Measurements from ENCODE around the gene TJP1.

GRCh38 chr15:29825227-29825626, 3.0 kb upstream of the TJP1 start:
- TF ChIP-seq ZBTB2 (IDR thresholded peaks at IDR 0.05) (no peak), ZNF444 (CRISPR knock-in tag; IDR thresholded peaks at IDR 0.05) (no peak), E2F6 (IDR thresholded peaks at IDR 0.05; ENCODE audit: borderline replicate concordance in 1 of 2, extremely low read depth in 1 of 2, insufficient read depth in 1 of 2, insufficient read length in 1 of 2, low read depth in 1 of 2, low read length in 1 of 2, poor library complexity in 1 of 2, severe bottlenecking in 1 of 2) (no peak), POLR2A (conservative IDR thresholded peaks at IDR 0.05) (no peak), ZNF253 (CRISPR knock-in tag; conservative IDR thresholded peaks at IDR 0.05) (no peak), CHD1 (IDR thresholded peaks at IDR 0.05; ENCODE audit: low read length) (no peak)
- TF ChIP-seq, protein P1, sequence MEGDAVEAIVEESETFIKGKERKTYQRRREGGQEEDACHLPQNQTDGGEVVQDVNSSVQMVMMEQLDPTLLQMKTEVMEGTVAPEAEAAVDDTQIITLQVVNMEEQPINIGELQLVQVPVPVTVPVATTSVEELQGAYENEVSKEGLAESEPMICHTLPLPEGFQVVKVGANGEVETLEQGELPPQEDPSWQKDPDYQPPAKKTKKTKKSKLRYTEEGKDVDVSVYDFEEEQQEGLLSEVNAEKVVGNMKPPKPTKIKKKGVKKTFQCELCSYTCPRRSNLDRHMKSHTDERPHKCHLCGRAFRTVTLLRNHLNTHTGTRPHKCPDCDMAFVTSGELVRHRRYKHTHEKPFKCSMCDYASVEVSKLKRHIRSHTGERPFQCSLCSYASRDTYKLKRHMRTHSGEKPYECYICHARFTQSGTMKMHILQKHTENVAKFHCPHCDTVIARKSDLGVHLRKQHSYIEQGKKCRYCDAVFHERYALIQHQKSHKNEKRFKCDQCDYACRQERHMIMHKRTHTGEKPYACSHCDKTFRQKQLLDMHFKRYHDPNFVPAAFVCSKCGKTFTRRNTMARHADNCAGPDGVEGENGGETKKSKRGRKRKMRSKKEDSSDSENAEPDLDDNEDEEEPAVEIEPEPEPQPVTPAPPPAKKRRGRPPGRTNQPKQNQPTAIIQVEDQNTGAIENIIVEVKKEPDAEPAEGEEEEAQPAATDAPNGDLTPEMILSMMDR (IDR thresholded peaks at IDR 0.05 in 2 of 3, conservative IDR thresholded peaks at IDR 0.05 in 1 of 3; ENCODE audit: insufficient read depth in 2 of 3, low read depth in 1 of 3, low read length in 3 of 3): no peak
